DOHH2 (cell line): Measurements from ENCODE around the gene MIGA2.

Source experiments
- H3F3A ChIP-seq: fragments of 200-600 bp; sonication (generic), shearing (Covaris generic); 2 replicates; pipeline ENCODE4 v1.6.0; 2016; ENCODE audit warnings: antibody characterized with exemption, mild to moderate bottlenecking; ENCODE audit not compliant: control insufficient read depth, insufficient read depth
- H3K27ac ChIP-seq: fragments of 200-600 bp; sonication (generic); 2 replicates; pipeline ENCODE4 v1.5.1; 2014; ENCODE audit warnings: low read depth, mild to moderate bottlenecking, low read length, moderate library complexity
- H3K27me3 ChIP-seq: fragments of 200-600 bp; sonication (generic); 2 replicates; pipeline ENCODE4 v1.6.1; 2014; ENCODE audit warnings: mild to moderate bottlenecking, low read length, mixed read lengths; ENCODE audit not compliant: control insufficient read depth
- H3K36me3 ChIP-seq: fragments of 200-600 bp; sonication (generic); 2 replicates; pipeline ENCODE4 v1.6.1; 2014; ENCODE audit warnings: mild to moderate bottlenecking, low read length, moderate library complexity, mixed read lengths; ENCODE audit not compliant: control insufficient read depth
- H3K4me1 ChIP-seq: fragments of 200-600 bp; sonication (generic); 2 replicates; pipeline ENCODE4 v1.6.1; 2014; ENCODE audit warnings: mild to moderate bottlenecking, low read length, mixed read lengths; ENCODE audit not compliant: control insufficient read depth
- H3K4me2 ChIP-seq: fragments of 200-600 bp; sonication (generic); 2 replicates; pipeline ENCODE4 v1.6.0; 2014; ENCODE audit warnings: mild to moderate bottlenecking, low read length, moderate library complexity
- H3K4me3 ChIP-seq: fragments of 200-600 bp; sonication (generic); 2 replicates; pipeline ENCODE4 v1.5.1; 2014; ENCODE audit warnings: mild to moderate bottlenecking, low read length, mixed read lengths
- H3K79me2 ChIP-seq: fragments of 200-600 bp; sonication (generic); 2 replicates; pipeline ENCODE4 v1.6.1; 2014; ENCODE audit warnings: mild to moderate bottlenecking, low read length, mixed read lengths; ENCODE audit not compliant: control insufficient read depth
- H3K9me2 ChIP-seq: fragments of 200-600 bp; sonication (generic); replicated peaks from 2 replicates; pipeline ENCODE4 v1.6.1; 2014; ENCODE audit warnings: mild to moderate bottlenecking, low read length, mixed read lengths; ENCODE audit not compliant: control insufficient read depth
- H3K9me3 ChIP-seq: fragments of 200-600 bp; sonication (generic); 2 replicates; pipeline ENCODE4 v1.6.1; 2014; ENCODE audit warnings: antibody characterized with exemption, low read length, mixed read lengths; ENCODE audit not compliant: control insufficient read depth, insufficient read depth
- H4K20me1 ChIP-seq: fragments of 200-600 bp; sonication (generic); 2 replicates; pipeline ENCODE4 v1.6.0; 2014; ENCODE audit warnings: low read depth, mild to moderate bottlenecking, antibody characterized with exemption, low read length, moderate library complexity; ENCODE audit not compliant: control insufficient read depth, insufficient read depth
- EZH2phosphoT487 ChIP-seq: fragments of 200-600 bp; sonication (generic); IDR thresholded peaks from 2 replicates; pipeline ENCODE4 v1.6.1; 2017; ENCODE audit warnings: borderline replicate concordance, mild to moderate bottlenecking, antibody characterized with exemption, low read length, moderate library complexity, mixed read lengths

Gene MIGA2

DNA sequence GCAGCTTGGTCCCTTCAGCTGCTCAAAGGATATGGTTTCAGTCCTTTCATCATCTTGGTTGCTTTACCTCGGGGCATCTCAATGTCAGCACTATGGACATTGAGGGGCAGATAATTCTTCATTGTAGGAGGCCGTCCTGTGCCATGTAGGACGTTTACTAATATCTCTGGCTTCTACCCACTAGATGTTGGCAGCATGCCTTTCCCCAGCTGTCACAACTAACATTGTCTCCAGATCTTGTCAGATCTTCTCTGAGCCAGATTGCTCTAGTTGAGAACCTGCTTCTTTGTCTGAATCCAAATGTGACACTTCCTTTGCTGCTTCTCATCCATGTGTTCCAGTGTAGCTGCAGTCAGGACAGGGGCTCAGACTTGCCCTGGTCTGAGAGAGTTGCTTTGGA is 85.1 kb downstream of the MIGA2 start:
- H3K9me2 ChIP-seq = no peaks in the 10 kb centered on the region
- H3K4me2 ChIP-seq = no peak overlapping the region
- no peaks in the 10 kb centered on the region for H3F3A ChIP-seq
- no peak for TF ChIP-seq EZH2phosphoT487
- peaks cover 32% of the 10 kb centered on the region for H3K79me2 ChIP-seq
- no peaks in the 10 kb centered on the region for H3K4me1 ChIP-seq
- H3K4me3 ChIP-seq = no peak overlapping the region
- no peaks in the 10 kb centered on the region for H3K9me3 ChIP-seq
- no peaks in the 10 kb centered on the region for H3K27me3 ChIP-seq
- no peak overlapping the region for H3K27ac ChIP-seq
- H4K20me1 ChIP-seq = no peaks in the 10 kb centered on the region
- peaks cover 30% of the 10 kb centered on the region for H3K36me3 ChIP-seq
